ENCODE measurements around the gene SCNN1G.

The SCNN1G gene

GRCh38 chr16:23254338-23254737, 71.8 kb downstream of the SCNN1G start:
- no peak for DNase-seq

DNA sequence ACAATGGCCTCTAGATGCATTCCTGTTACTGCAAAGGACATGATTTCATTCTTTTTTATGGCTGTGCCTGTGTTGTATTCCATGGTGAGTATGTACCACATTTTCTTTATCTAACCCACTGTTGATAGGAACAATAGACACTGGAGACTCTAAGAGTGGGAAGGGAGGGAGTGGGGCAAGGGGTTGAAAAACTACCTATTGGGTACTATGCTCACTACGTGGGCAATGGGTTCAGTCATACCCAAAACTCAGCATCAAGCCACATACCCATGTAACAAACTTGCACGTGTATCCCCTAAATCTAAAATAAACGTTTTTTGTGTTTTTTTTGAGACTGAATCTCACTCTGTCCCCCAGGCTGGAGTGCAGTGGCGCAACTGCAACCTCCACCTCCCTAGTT, 72.5 kb downstream of the SCNN1G start:
- no peak for DNase-seq

DNA sequence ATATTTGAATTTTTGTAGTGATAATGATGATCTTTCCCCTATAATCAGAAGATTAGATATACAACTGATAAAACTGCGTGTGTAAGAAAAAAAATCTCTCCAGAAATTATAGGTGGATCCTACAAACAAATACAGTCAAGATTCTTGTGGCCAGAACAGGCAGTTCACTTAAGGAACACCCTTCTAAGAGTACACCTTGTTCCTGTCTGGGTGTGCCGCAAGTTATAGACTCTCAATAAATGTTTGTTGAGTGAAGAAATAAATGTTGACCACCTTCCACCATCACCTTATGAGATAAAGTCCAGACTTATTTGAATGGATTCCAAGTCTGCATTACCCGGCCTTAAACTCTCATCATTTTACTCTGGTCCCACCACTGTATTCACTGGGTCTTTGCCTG, 73.9 kb downstream of the SCNN1G start:
- DNase-seq, result no peak

- DNase-seq, result no peak
These were observed 75.1 kb downstream of the SCNN1G start for GRCh38 chr16:23257682-23258081.

- DNase-seq, result no peak
These were observed 76.3 kb downstream of the SCNN1G start for GRCh38 chr16:23258919-23259237.
